ENCODE results near the gene CDH23. TPM values are rescaled to one million over a fixed set of nuclear protein-coding genes. Genes with fewer than 3 reads are reported as not detected.

CDH23 gene
- polyA plus RNA-seq, 1 donor from 2014 or later: 6.6 TPM

DNA sequence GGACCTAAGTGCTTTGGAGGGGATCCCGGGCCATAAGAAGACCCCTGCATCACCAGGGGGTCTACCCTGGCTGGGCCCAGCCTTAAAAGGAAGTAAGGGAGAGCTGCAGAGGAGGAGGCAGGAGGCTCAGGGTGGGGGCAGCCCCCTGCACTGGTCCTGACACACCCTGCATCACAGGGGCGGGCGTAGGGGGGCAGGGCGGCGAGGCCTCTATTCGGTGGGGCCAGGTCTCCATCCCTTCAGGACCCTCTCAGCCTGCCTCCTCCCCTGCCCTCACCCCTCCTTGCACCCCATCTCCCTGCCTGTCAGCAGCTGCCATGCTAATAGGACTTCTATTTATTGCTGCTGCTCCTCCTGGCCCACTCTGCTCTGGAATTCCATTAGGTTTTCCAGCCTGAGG, 221.5 kb downstream of the CDH23 start:
- Histone ChIP-seq H3K9me3 (ENCODE audit: low read length) (no peaks in the 10 kb centered on the region), H4K20me1 (ENCODE audit: insufficient read depth) (no peaks in the 10 kb centered on the region)

DNA sequence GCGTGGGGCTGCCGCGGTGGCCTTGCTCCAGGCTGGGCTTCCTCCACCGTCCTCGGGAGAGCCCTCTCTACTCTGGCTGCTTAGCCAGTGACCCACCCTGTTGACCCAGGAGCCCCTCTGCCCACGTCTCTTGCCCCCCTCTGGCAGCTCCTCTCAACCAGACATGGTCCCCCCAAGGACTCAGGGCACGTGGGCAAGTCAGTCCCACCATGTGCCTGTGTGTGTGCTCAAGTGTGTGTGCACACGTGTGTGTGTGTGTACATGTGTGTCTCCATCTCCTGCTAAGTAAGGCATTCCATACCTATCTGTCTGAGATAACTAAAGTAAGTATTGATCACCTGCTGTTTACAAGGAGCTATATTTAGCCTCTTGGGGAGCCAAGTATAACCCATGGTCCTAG, 221.9 kb downstream of the CDH23 start:
- H2AFZ ChIP-seq (ENCODE audit: low read depth, low read length): no peak overlapping the region
- no peaks in the 10 kb centered on the region for H3K9me3 ChIP-seq (ENCODE audit: low read length)
- H3K4me3 ChIP-seq (ENCODE audit: low read length): no peak overlapping the region
- no peaks in the 10 kb centered on the region for H3F3A ChIP-seq (ENCODE audit: insufficient read depth, low read length, poor library complexity, severe bottlenecking)
- H3K79me2 ChIP-seq (replicated peaks; ENCODE audit: insufficient read depth, low read length): no peaks in the 10 kb centered on the region
- no peak overlapping the region for H3K4me2 ChIP-seq (ENCODE audit: low read length)
- no peaks in the 10 kb centered on the region for H3K36me3 ChIP-seq (ENCODE audit: insufficient read depth, low read length)
- H3K9me2 ChIP-seq (ENCODE audit: insufficient read depth, low read length): no peaks in the 10 kb centered on the region
- no peaks in the 10 kb centered on the region for H3K27me3 ChIP-seq (ENCODE audit: insufficient read depth, low read depth, low read length)
- no peak overlapping the region for H3K9ac ChIP-seq (ENCODE audit: low read length)
- H4K20me1 ChIP-seq (ENCODE audit: insufficient read depth): no peaks in the 10 kb centered on the region
- no peak overlapping the region for H3K27ac ChIP-seq (ENCODE audit: low read length)
- TF ChIP-seq EP300 (conservative IDR thresholded peaks at IDR 0.05; ENCODE audit: poor library complexity, severe bottlenecking) (no peak), TAF1 (IDR thresholded peaks at IDR 0.05; ENCODE audit: low read depth) (no peak), EZH2 (IDR thresholded peaks at IDR 0.05; ENCODE audit: borderline replicate concordance, insufficient read depth, low read length, poor library complexity, severe bottlenecking) (no peak), RAD21 (conservative IDR thresholded peaks at IDR 0.05) (no peak), MXI1 (conservative IDR thresholded peaks at IDR 0.05; ENCODE audit: poor library complexity, severe bottlenecking) (no peak), REST (IDR thresholded peaks at IDR 0.05; ENCODE audit: borderline replicate concordance) (no peak), SMC3 (conservative IDR thresholded peaks at IDR 0.05; ENCODE audit: poor library complexity) (no peak)
- TF ChIP-seq, protein P1, sequence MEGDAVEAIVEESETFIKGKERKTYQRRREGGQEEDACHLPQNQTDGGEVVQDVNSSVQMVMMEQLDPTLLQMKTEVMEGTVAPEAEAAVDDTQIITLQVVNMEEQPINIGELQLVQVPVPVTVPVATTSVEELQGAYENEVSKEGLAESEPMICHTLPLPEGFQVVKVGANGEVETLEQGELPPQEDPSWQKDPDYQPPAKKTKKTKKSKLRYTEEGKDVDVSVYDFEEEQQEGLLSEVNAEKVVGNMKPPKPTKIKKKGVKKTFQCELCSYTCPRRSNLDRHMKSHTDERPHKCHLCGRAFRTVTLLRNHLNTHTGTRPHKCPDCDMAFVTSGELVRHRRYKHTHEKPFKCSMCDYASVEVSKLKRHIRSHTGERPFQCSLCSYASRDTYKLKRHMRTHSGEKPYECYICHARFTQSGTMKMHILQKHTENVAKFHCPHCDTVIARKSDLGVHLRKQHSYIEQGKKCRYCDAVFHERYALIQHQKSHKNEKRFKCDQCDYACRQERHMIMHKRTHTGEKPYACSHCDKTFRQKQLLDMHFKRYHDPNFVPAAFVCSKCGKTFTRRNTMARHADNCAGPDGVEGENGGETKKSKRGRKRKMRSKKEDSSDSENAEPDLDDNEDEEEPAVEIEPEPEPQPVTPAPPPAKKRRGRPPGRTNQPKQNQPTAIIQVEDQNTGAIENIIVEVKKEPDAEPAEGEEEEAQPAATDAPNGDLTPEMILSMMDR (IDR thresholded peaks at IDR 0.05; ENCODE audit: poor library complexity, severe bottlenecking): no peak

More for the DNA sequence above, 221.5 kb downstream of the CDH23 start:
- TF ChIP-seq MXI1 (conservative IDR thresholded peaks at IDR 0.05; ENCODE audit: poor library complexity, severe bottlenecking) (no peak), RAD21 (conservative IDR thresholded peaks at IDR 0.05) (no peak), EP300 (conservative IDR thresholded peaks at IDR 0.05; ENCODE audit: poor library complexity, severe bottlenecking) (no peak), POLR2AphosphoS5 (IDR thresholded peaks at IDR 0.05) (no peak), REST (IDR thresholded peaks at IDR 0.05; ENCODE audit: borderline replicate concordance) (no peak), EZH2 (IDR thresholded peaks at IDR 0.05; ENCODE audit: borderline replicate concordance, insufficient read depth, low read length, poor library complexity, severe bottlenecking) (no peak), TAF1 (IDR thresholded peaks at IDR 0.05; ENCODE audit: low read depth) (no peak), SMC3 (conservative IDR thresholded peaks at IDR 0.05; ENCODE audit: poor library complexity) (no peak)
- TF ChIP-seq, protein P1 (IDR thresholded peaks at IDR 0.05; ENCODE audit: poor library complexity, severe bottlenecking): no peak
- H3K27ac ChIP-seq (ENCODE audit: low read length): no peak overlapping the region
- H3K4me2 ChIP-seq (ENCODE audit: low read length): no peak overlapping the region
- no peaks in the 10 kb centered on the region for H3K36me3 ChIP-seq (ENCODE audit: insufficient read depth, low read length)
- H3K9ac ChIP-seq (ENCODE audit: low read length): no peak overlapping the region
- no peaks in the 10 kb centered on the region for H3F3A ChIP-seq (ENCODE audit: insufficient read depth, low read length, poor library complexity, severe bottlenecking)
- no peak overlapping the region for H2AFZ ChIP-seq (ENCODE audit: low read depth, low read length)
- no peaks in the 10 kb centered on the region for H3K9me2 ChIP-seq (ENCODE audit: insufficient read depth, low read length)
- H3K27me3 ChIP-seq (ENCODE audit: insufficient read depth, low read depth, low read length): no peaks in the 10 kb centered on the region
- H3K79me2 ChIP-seq (replicated peaks; ENCODE audit: insufficient read depth, low read length): no peaks in the 10 kb centered on the region
- no peak overlapping the region for H3K4me3 ChIP-seq (ENCODE audit: low read length)

All from neural cell (in vitro differentiated cells).